Measurements from ENCODE around the gene SPACA6. TPM values are rescaled to one million over a fixed set of nuclear protein-coding genes. Genes with fewer than 3 reads are reported as not detected.

SPACA6 gene
- polyA plus RNA-seq, 1 donor, result 10.9 TPM

GRCh38 chr19:51715850-51716249 is 22.7 kb downstream of the SPACA6 start:
- peaks cover 35% of the 10 kb centered on the region for H3K27me3 ChIP-seq (ENCODE audit: control insufficient read depth, insufficient read depth, low read length)
- WGBS (ENCODE audit: insufficient coverage, low lambda C conversion rate), result 100% methylated on average over 1 of the region's 3 CpGs
- H3K4me1 ChIP-seq (ENCODE audit: control insufficient read depth, insufficient read depth, low read length), result no peaks in the 10 kb centered on the region
- H3K4me3 ChIP-seq (ENCODE audit: low read length), result no peak overlapping the region
- H3K36me3 ChIP-seq (ENCODE audit: control insufficient read depth, insufficient read depth, low read length), result no peaks in the 10 kb centered on the region
- DNase-seq, result no peak
- no peaks in the 10 kb centered on the region for H3K9me3 ChIP-seq (ENCODE audit: control insufficient read depth, low read depth, low read length)
- H3K27ac ChIP-seq (ENCODE audit: low read length), result no peak overlapping the region

- H3K4me3 ChIP-seq (ENCODE audit: low read length), result no peak overlapping the region
- DNase-seq, result no peak
- H3K27me3 ChIP-seq (ENCODE audit: control insufficient read depth, insufficient read depth, low read length), result peaks cover 45% of the 10 kb centered on the region
Observed at GRCh38 chr19:51716925-51717324, 23.8 kb downstream of the SPACA6 start.

GRCh38 chr19:51719251-51719988 is 26.3 kb downstream of the SPACA6 start:
- Histone ChIP-seq H3K4me1 (ENCODE audit: control insufficient read depth, insufficient read depth, low read length) (no peaks in the 10 kb centered on the region), H3K27ac (ENCODE audit: low read length) (no peak overlapping the region), H3K9me3 (ENCODE audit: control insufficient read depth, low read depth, low read length) (no peaks in the 10 kb centered on the region), H3K27me3 (ENCODE audit: control insufficient read depth, insufficient read depth, low read length) (peaks cover 61% of the 10 kb centered on the region), H3K36me3 (ENCODE audit: control insufficient read depth, insufficient read depth, low read length) (no peaks in the 10 kb centered on the region), H3K4me3 (ENCODE audit: low read length) (no peak overlapping the region)
- no peak for DNase-seq
- WGBS (ENCODE audit: insufficient coverage, low lambda C conversion rate), result no CpG with 5 or more reads among the region's 83 CpGs

More at GRCh38 chr19:51716925-51717324, 23.8 kb downstream of the SPACA6 start:
- Histone ChIP-seq H3K9me3 (ENCODE audit: control insufficient read depth, low read depth, low read length) (no peaks in the 10 kb centered on the region), H3K36me3 (ENCODE audit: control insufficient read depth, insufficient read depth, low read length) (no peaks in the 10 kb centered on the region), H3K27ac (ENCODE audit: low read length) (no peak overlapping the region), H3K4me1 (ENCODE audit: control insufficient read depth, insufficient read depth, low read length) (no peaks in the 10 kb centered on the region)
- WGBS (ENCODE audit: insufficient coverage, low lambda C conversion rate), result no CpG with 5 or more reads among the region's 11 CpGs

GRCh38 chr19:51721905-51722304 is 28.8 kb downstream of the SPACA6 start:
- DNase-seq, result no peak
- no peaks in the 10 kb centered on the region for H3K36me3 ChIP-seq (ENCODE audit: control insufficient read depth, insufficient read depth, low read length)
- H3K27me3 ChIP-seq (ENCODE audit: control insufficient read depth, insufficient read depth, low read length), result peaks cover 76% of the 10 kb centered on the region
- 100% methylated on average over 1 of the region's 7 CpGs for WGBS (ENCODE audit: insufficient coverage, low lambda C conversion rate)
- no peak overlapping the region for H3K27ac ChIP-seq (ENCODE audit: low read length)
- no peak overlapping the region for H3K4me3 ChIP-seq (ENCODE audit: low read length)
- no peaks in the 10 kb centered on the region for H3K9me3 ChIP-seq (ENCODE audit: control insufficient read depth, low read depth, low read length)
- no peaks in the 10 kb centered on the region for H3K4me1 ChIP-seq (ENCODE audit: control insufficient read depth, insufficient read depth, low read length)

GRCh38 chr19:51722492-51722891 is 29.4 kb downstream of the SPACA6 start:
- H3K36me3 ChIP-seq (ENCODE audit: control insufficient read depth, insufficient read depth, low read length), result no peaks in the 10 kb centered on the region
- no peaks in the 10 kb centered on the region for H3K4me1 ChIP-seq (ENCODE audit: control insufficient read depth, insufficient read depth, low read length)
- no peak overlapping the region for H3K27ac ChIP-seq (ENCODE audit: low read length)
- DNase-seq, result no peak
- no CpG with 5 or more reads among the region's 2 CpGs for WGBS (ENCODE audit: insufficient coverage, low lambda C conversion rate)
- peaks cover 77% of the 10 kb centered on the region for H3K27me3 ChIP-seq (ENCODE audit: control insufficient read depth, insufficient read depth, low read length)
- H3K9me3 ChIP-seq (ENCODE audit: control insufficient read depth, low read depth, low read length), result no peaks in the 10 kb centered on the region
- H3K4me3 ChIP-seq (ENCODE audit: low read length), result no peak overlapping the region

- Histone ChIP-seq H3K4me3 (ENCODE audit: low read length) (no peak overlapping the region), H3K27me3 (ENCODE audit: control insufficient read depth, insufficient read depth, low read length) (peaks cover 59% of the 10 kb centered on the region), H3K9me3 (ENCODE audit: control insufficient read depth, low read depth, low read length) (no peaks in the 10 kb centered on the region), H3K36me3 (ENCODE audit: control insufficient read depth, insufficient read depth, low read length) (no peaks in the 10 kb centered on the region), H3K27ac (ENCODE audit: low read length) (no peak overlapping the region), H3K4me1 (ENCODE audit: control insufficient read depth, insufficient read depth, low read length) (no peaks in the 10 kb centered on the region)
- DNase-seq, result no peak
- no CpG with 5 or more reads among the region's 15 CpGs for WGBS (ENCODE audit: insufficient coverage, low lambda C conversion rate)
Observed at GRCh38 chr19:51724543-51724942, 31.4 kb downstream of the SPACA6 start.

GRCh38 chr19:51726049-51726448 is 32.9 kb downstream of the SPACA6 start:
- H3K27me3 ChIP-seq (ENCODE audit: control insufficient read depth, insufficient read depth, low read length), result peaks cover 44% of the 10 kb centered on the region
- no peaks in the 10 kb centered on the region for H3K4me1 ChIP-seq (ENCODE audit: control insufficient read depth, insufficient read depth, low read length)
- H3K27ac ChIP-seq (ENCODE audit: low read length), result no peak overlapping the region

GRCh38 chr19:51727349-51727880 is 34.3 kb downstream of the SPACA6 start:
- Histone ChIP-seq H3K4me3 (ENCODE audit: low read length) (no peak overlapping the region), H3K36me3 (ENCODE audit: control insufficient read depth, insufficient read depth, low read length) (no peaks in the 10 kb centered on the region), H3K4me1 (ENCODE audit: control insufficient read depth, insufficient read depth, low read length) (no peaks in the 10 kb centered on the region), H3K27me3 (ENCODE audit: control insufficient read depth, insufficient read depth, low read length) (peaks cover 36% of the 10 kb centered on the region), H3K9me3 (ENCODE audit: control insufficient read depth, low read depth, low read length) (peaks cover 4% of the 10 kb centered on the region), H3K27ac (ENCODE audit: low read length) (no peak overlapping the region)
- DNase-seq, result no peak
- 60% methylated on average over 1 of the region's 7 CpGs for WGBS (ENCODE audit: insufficient coverage, low lambda C conversion rate)

More at GRCh38 chr19:51726049-51726448, 32.9 kb downstream of the SPACA6 start:
- Histone ChIP-seq H3K4me3 (ENCODE audit: low read length) (no peak overlapping the region), H3K9me3 (ENCODE audit: control insufficient read depth, low read depth, low read length) (peaks cover 4% of the 10 kb centered on the region), H3K36me3 (ENCODE audit: control insufficient read depth, insufficient read depth, low read length) (no peaks in the 10 kb centered on the region)
- no CpG with 5 or more reads among the region's 14 CpGs for WGBS (ENCODE audit: insufficient coverage, low lambda C conversion rate)
- peak; percentile 9 to 36 for DNase-seq

- Histone ChIP-seq H3K9me3 (ENCODE audit: control insufficient read depth, low read depth, low read length) (peaks cover 4% of the 10 kb centered on the region), H3K27ac (ENCODE audit: low read length) (no peak overlapping the region), H3K4me1 (ENCODE audit: control insufficient read depth, insufficient read depth, low read length) (no peaks in the 10 kb centered on the region), H3K4me3 (ENCODE audit: low read length) (no peak overlapping the region), H3K27me3 (ENCODE audit: control insufficient read depth, insufficient read depth, low read length) (peaks cover 16% of the 10 kb centered on the region), H3K36me3 (ENCODE audit: control insufficient read depth, insufficient read depth, low read length) (no peaks in the 10 kb centered on the region)
- no CpG with 5 or more reads among the region's 2 CpGs for WGBS (ENCODE audit: insufficient coverage, low lambda C conversion rate)
- no peak for DNase-seq
Observed at GRCh38 chr19:51729781-51730180, 36.7 kb downstream of the SPACA6 start.

GRCh38 chr19:51733742-51734522 is 40.8 kb downstream of the SPACA6 start:
- WGBS (ENCODE audit: insufficient coverage, low lambda C conversion rate), result 0% methylated on average over 1 of the region's 7 CpGs
- Histone ChIP-seq H3K4me1 (ENCODE audit: control insufficient read depth, insufficient read depth, low read length) (no peaks in the 10 kb centered on the region), H3K27me3 (ENCODE audit: control insufficient read depth, insufficient read depth, low read length) (no peaks in the 10 kb centered on the region)

More at GRCh38 chr19:51733742-51734522, 40.8 kb downstream of the SPACA6 start:
- H3K36me3 ChIP-seq (ENCODE audit: control insufficient read depth, insufficient read depth, low read length), result no peaks in the 10 kb centered on the region
- H3K27ac ChIP-seq (ENCODE audit: low read length), result no peak overlapping the region
- H3K9me3 ChIP-seq (ENCODE audit: control insufficient read depth, low read depth, low read length), result peaks cover 4% of the 10 kb centered on the region
- no peak for DNase-seq
- H3K4me3 ChIP-seq (ENCODE audit: low read length), result no peak overlapping the region
